Fibroblast of lung (primary cell): ENCODE results near the gene PPP1R1C. TPM values are rescaled to one million over a fixed set of nuclear protein-coding genes. Genes with fewer than 3 reads are reported as not detected.

Source experiments
- DNase-seq, 2 donors: peaks; one replicate each; pipeline versions ENCODE4 v3.0.0 to v3.0.0-alpha.2; 2010; ENCODE audit warnings: low read depth in 2 of 2
- H2AFZ ChIP-seq: 2 replicates; pipeline ENCODE4 v1.5.1; 2012; ENCODE audit warnings: low read length, control low read depth, inconsistent platforms
- H3K27ac ChIP-seq: 2 replicates; pipeline ENCODE4 v1.5.1; 2011; ENCODE audit warnings: low read length, control low read depth; ENCODE audit not compliant: insufficient read depth
- H3K27me3 ChIP-seq: 2 replicates; pipeline ENCODE4 v1.5.1; 2011; ENCODE audit warnings: mild to moderate bottlenecking, low read length; ENCODE audit not compliant: control insufficient read depth, insufficient read depth
- H3K36me3 ChIP-seq: 2 replicates; pipeline ENCODE4 v1.5.1; 2011; ENCODE audit warnings: low read length; ENCODE audit not compliant: control insufficient read depth, insufficient read depth
- H3K4me1 ChIP-seq: 2 replicates; pipeline ENCODE4 v1.5.1; 2011; ENCODE audit warnings: low read length; ENCODE audit not compliant: control insufficient read depth, insufficient read depth; ENCODE audit errors: extremely low read depth
- H3K4me2 ChIP-seq: 2 replicates; pipeline ENCODE4 v1.5.1; 2011; ENCODE audit warnings: low read length, control low read depth; ENCODE audit not compliant: insufficient read depth; ENCODE audit errors: extremely low read depth
- H3K4me3 ChIP-seq, 4 experiments: fragments of 200-600 bp in 1 of 4; sonication (generic) in 1 of 4; replicated peaks in 1 of 4; 2 replicates each; pipeline ENCODE4 v1.5.1; 2011 to 2016; ENCODE audit warnings: low read length in 4 of 4, low read depth in 3 of 4, mild to moderate bottlenecking in 3 of 4, control low read depth in 2 of 4, inconsistent platforms in 1 of 4, mixed read lengths in 1 of 4; ENCODE audit not compliant: insufficient read depth in 1 of 4; ENCODE audit errors: control extremely low read depth in 1 of 4
- H3K79me2 ChIP-seq: 2 replicates; pipeline ENCODE4 v1.5.1; 2012; ENCODE audit warnings: mild to moderate bottlenecking, low read length, inconsistent platforms; ENCODE audit not compliant: control insufficient read depth, insufficient read depth
- H3K9ac ChIP-seq: 2 replicates; pipeline ENCODE4 v1.5.1; 2011; ENCODE audit warnings: mild to moderate bottlenecking, low read length, control low read depth; ENCODE audit not compliant: insufficient read depth
- H3K9me3 ChIP-seq: 2 replicates; pipeline ENCODE4 v1.5.1; 2012; ENCODE audit warnings: low read depth, low read length; ENCODE audit not compliant: control insufficient read depth, insufficient read depth
- H4K20me1 ChIP-seq: 2 replicates; pipeline ENCODE4 v1.5.1; 2011; ENCODE audit warnings: low read length; ENCODE audit not compliant: control insufficient read depth, insufficient read depth; ENCODE audit errors: extremely low read depth
- CTCF ChIP-seq, 2 donors: IDR thresholded peaks in 1 of 2; conservative IDR thresholded peaks in 1 of 2; 1 replicate in 1 of 2; 2 replicates in 1 of 2; pipeline ENCODE4 v1.5.1; 2011 to 2012; ENCODE audit warnings: low read length in 2 of 2, control low read depth in 1 of 2, inconsistent platforms in 1 of 2, low read depth in 1 of 2, mild to moderate bottlenecking in 1 of 2
- EZH2 ChIP-seq: IDR thresholded peaks from 2 replicates; pipeline ENCODE4 v1.5.1; 2012; ENCODE audit warnings: low read length, control low read depth, mild to moderate bottlenecking; ENCODE audit errors: missing control alignments
- polyA plus RNA-seq, 2 donors: library from polyadenylated mRNA; depleted of rRNA in 1 of 2; stranded (reverse) in 1 of 2; unstranded in 1 of 2; fragments of >200 nt; gene quantifications; 2 replicates each; pipeline ENCODE4 v1.2.1, GENCODE V29; 2011 to 2012; ENCODE audit warnings: missing spikeins in 1 of 2
- total RNA-seq: library from RNA; depleted of rRNA; stranded (reverse); fragments of >200 nt; gene quantifications from 2 replicates; pipeline ENCODE4 v1.2.1, GENCODE V29; 2014

PPP1R1C gene
- total and polyA plus RNA-seq, 2 donors (not counting 1 experiment from before 2014, with no cell fraction given): 0.50 to 0.57 TPM

- no peak overlapping the region for H3K9ac ChIP-seq
- H3K9me3 ChIP-seq: no peaks in the 10 kb centered on the region
- H3K27me3 ChIP-seq: no peaks in the 10 kb centered on the region
- no peaks in the 10 kb centered on the region for H3K36me3 ChIP-seq
- no peak overlapping the region for H3K4me2 ChIP-seq
- H3K4me1 ChIP-seq: no peaks in the 10 kb centered on the region
- H4K20me1 ChIP-seq: no peaks in the 10 kb centered on the region
- no peak overlapping the region for H2AFZ ChIP-seq
- no peak overlapping the region for H3K27ac ChIP-seq
- no peaks in the 10 kb centered on the region for H3K79me2 ChIP-seq
- TF ChIP-seq CTCF (conservative IDR thresholded peaks at IDR 0.05 in 1 of 2, IDR thresholded peaks at IDR 0.05 in 1 of 2; ENCODE audit: low read depth in 1 of 2, low read length in 2 of 2): no peak
- TF ChIP-seq EZH2: no peak
- DNase-seq: peak; percentile 36 to 75
- no peak overlapping the region for H3K4me3 ChIP-seq
These were observed 13.1 kb upstream of the PPP1R1C start for GRCh38 chr2:181972431-181973170.

GRCh38 chr2:181973171-181973783 lies 12.4 kb upstream of the PPP1R1C start:
- H2AFZ ChIP-seq: no peak overlapping the region
- peak in 1 of 2 donors; percentile 78 for DNase-seq

More at GRCh38 chr2:181973171-181973783, 12.4 kb upstream of the PPP1R1C start:
- Histone ChIP-seq H4K20me1 (no peaks in the 10 kb centered on the region), H3K27me3 (no peaks in the 10 kb centered on the region), H3K4me1 (no peaks in the 10 kb centered on the region), H3K79me2 (no peaks in the 10 kb centered on the region), H3K27ac (no peak overlapping the region), H3K4me3 (no peak overlapping the region), H3K36me3 (no peaks in the 10 kb centered on the region), H3K9me3 (no peaks in the 10 kb centered on the region), H3K4me2 (no peak overlapping the region), H3K9ac (no peak overlapping the region)
- TF ChIP-seq EZH2 (no peak), CTCF (conservative IDR thresholded peaks at IDR 0.05 in 1 of 2, IDR thresholded peaks at IDR 0.05 in 1 of 2; ENCODE audit: low read depth in 1 of 2, low read length in 2 of 2) (no peak)
